SH-SY5Y (cell line): ENCODE results near the gene PGAP2.

Experiments
- GATA2 ChIP-seq: IDR thresholded peaks from 2 replicates; pipeline ENCODE4 v1.6.1; 2011; ENCODE audit warnings: mild to moderate bottlenecking, low read depth, low read length
- GATA3 ChIP-seq: IDR thresholded peaks from 2 replicates; pipeline ENCODE4 v1.6.1; 2011; ENCODE audit warnings: low read depth, mild to moderate bottlenecking, low read length, moderate library complexity

GRCh38 chr11:3837793-3838192, 29.4 kb downstream of the PGAP2 start:
- TF ChIP-seq GATA3 (no peak), GATA2 (no peak)
